K562 (cell line): ENCODE data around the gene VCAN. TPM values are rescaled to one million over a fixed set of nuclear protein-coding genes. Genes with fewer than 3 reads are reported as not detected.
A peak's percentile ranks its signal among the peaks of the same experiment; 100 is the strongest.

Experiments used
- CBX2 ChIP-seq: fragments of 200-600 bp; sonication (generic); IDR thresholded peaks from one replicate; pipeline ENCODE4 v1.6.1; 2012; ENCODE audit warnings: mild to moderate bottlenecking, low read length, inconsistent platforms; ENCODE audit not compliant: insufficient read depth, poor library complexity, severe bottlenecking
- CXXC5 ChIP-seq: fragments of 250-450 bp; sonication (Bioruptor Pico); IDR thresholded peaks from 2 replicates; pipeline ENCODE4 v1.8.0; 2022; ENCODE audit warnings: inconsistent platforms, mild to moderate bottlenecking, moderate library complexity
- DMBX1 ChIP-seq: fragments of 250-450 bp; sonication (Bioruptor Pico); IDR thresholded peaks from 2 replicates; pipeline ENCODE4 v1.8.0; 2022; ENCODE audit warnings: inconsistent platforms, mild to moderate bottlenecking, moderate library complexity, borderline replicate concordance
- HDAC8 ChIP-seq: fragments of 450-650 bp; IDR thresholded peaks from 2 replicates; pipeline ENCODE4 v1.6.1; 2016; ENCODE audit warnings: mild to moderate bottlenecking, missing genetic modification characterization, moderate library complexity, missing compliant biosample characterization
- HMGXB4 ChIP-seq: sonication (generic); formaldehyde crosslinking; IDR thresholded peaks from 2 replicates; pipeline ENCODE4 v1.8.1; 2023; ENCODE audit warnings: mild to moderate bottlenecking, missing genetic modification reagents
- REST ChIP-seq, 2 experiments: fragments of 450-650 bp; formaldehyde crosslinking in 1 of 2; IDR thresholded peaks; 2 replicates each; pipeline versions ENCODE4 v1.4.0 to v1.6.1; 2014 to 2020; ENCODE audit warnings: mild to moderate bottlenecking in 2 of 2, borderline replicate concordance in 1 of 2, low read depth in 1 of 2
- TARDBP ChIP-seq: fragments of 450-650 bp; IDR thresholded peaks from 2 replicates; pipeline ENCODE4 v1.6.1; 2016
- TEAD2 ChIP-seq: fragments of 450-650 bp; IDR thresholded peaks from 2 replicates; pipeline ENCODE4 v1.6.1; 2016; ENCODE audit warnings: missing genetic modification characterization, control low read depth, missing compliant biosample characterization
- ZNF217 ChIP-seq: sonication (generic); formaldehyde crosslinking; IDR thresholded peaks from 2 replicates; pipeline ENCODE4 v1.8.0; 2022; ENCODE audit warnings: mild to moderate bottlenecking, missing genetic modification reagents
- ZNF398 ChIP-seq: fragments of 250-450 bp; sonication (Bioruptor Pico); IDR thresholded peaks from 2 replicates; pipeline ENCODE4 v1.8.0; 2021; ENCODE audit warnings: moderate library complexity, mild to moderate bottlenecking, inconsistent platforms
- ZNF785 ChIP-seq: fragments of 250-450 bp; sonication (Bioruptor Pico); IDR thresholded peaks from 2 replicates; pipeline ENCODE4 v1.4.0; 2020; ENCODE audit warnings: mild to moderate bottlenecking
- polyA plus RNA-seq, 8 experiments: library from polyadenylated mRNA; depleted of rRNA in 4 of 8; stranded (reverse) in 5 of 8; unstranded in 3 of 8; fragments of >200 nt; fragmentation: Nextera tagmentation in 2 of 8; fragmentation: Illumina TruSeq in 1 of 8; extraction: Ambion mirVana in 2 of 8; extraction: Trizol in 1 of 8; gene quantifications; 2 replicates each; pipeline versions ENCODE4 v1.2.1 to v1.2.3, GENCODE V29; 2011 to 2014; ENCODE audit warnings: inconsistent platforms in 1 of 8, missing spikeins in 1 of 8
- total RNA-seq, 7 experiments: library from RNA; depleted of rRNA in 6 of 7; stranded (reverse); fragments of >200 nt in 6 of 7; fragmentation: Illumina TruSeq in 2 of 7; extraction: Trizol in 2 of 7; gene quantifications; 2 replicates each; pipeline versions ENCODE4 v1.2.1 to v1.2.3, GENCODE V29; 2011 to 2021; ENCODE audit warnings: low replicate concordance in 1 of 7

VCAN gene
- total and polyA plus RNA-seq, 9 of the 15 experiments (the other 6 are each of a cell fraction or from before 2014, with no cell fraction given) = 0.01 to 0.33 (median 0.05) TPM

- TF ChIP-seq REST (IDR thresholded peaks at IDR 0.05; ENCODE audit: borderline replicate concordance) (peak; percentile 80), REST (CRISPR knock-in tag; IDR thresholded peaks at IDR 0.05; ENCODE audit: low read depth) (no peak), CXXC5 (CRISPR knock-in tag) (peak; percentile 17; the same call in 1 of the 2 replicates), HDAC8 (tag) (no peak), TEAD2 (tag) (peak; percentile 48; the same call in 1 of the 2 replicates), HMGXB4 (CRISPR knock-in tag) (no peak), ZNF398 (no peak), CBX2 (no peak), ZNF785 (no peak), DMBX1 (no peak), TARDBP (no peak), ZNF217 (CRISPR knock-in tag) (no peak)
Observed at GRCh38 chr5:83430130-83431010, 41.2 kb upstream of the VCAN start (continued).
